ENCODE data around the gene PTPRS.

- TF ChIP-seq POLR2AphosphoS5 (IDR thresholded peaks at IDR 0.05) (no peak), CTCF (IDR thresholded peaks at IDR 0.05) (no peak), POLR2A (IDR thresholded peaks at IDR 0.05) (no peak)
Observed at GRCh38 chr19:5342573-5343201, 2.1 kb upstream of the PTPRS start.

All from sigmoid colon (tissue), 4 donors.